DMS153 treated with DMSO at 0.1 percent for 48 hours (cell line): ENCODE measurements around the gene MSLN.
"Not testable (repeated sequence)": the region's sequence is repeated elsewhere in the genome, so short reads cannot be mapped to it uniquely, and the experiment has no call there.

Experiments used
- DNase-seq: peaks from one replicate; lab custom pipeline; 2025; ENCODE audit not compliant: unreplicated experiment; lab: John Stamatoyannopoulos, UW

The MSLN gene

GRCh38 chr16:734208-734980, 26.1 kb upstream of the MSLN start:
- DNase-seq, result no peak

GRCh38 chr16:734981-735881, 25.3 kb upstream of the MSLN start:
- no peak for DNase-seq

- DNase-seq, result no peak
Observed at GRCh38 chr16:735982-736453, 24.5 kb upstream of the MSLN start.

- DNase-seq, result no peak
Observed at GRCh38 chr16:736936-737481, 23.5 kb upstream of the MSLN start.

- DNase-seq, result no peak
Observed at GRCh38 chr16:739560-740458, 20.7 kb upstream of the MSLN start.

GRCh38 chr16:740459-740763, 20.1 kb upstream of the MSLN start:
- DNase-seq, result no peak

- DNase-seq, result peak; percentile 75
Observed at GRCh38 chr16:740764-741505, 19.6 kb upstream of the MSLN start, which contains the start of gene CIAO3. Gene CIAO3 (minus strand): TSS chr16:740997. CDS start chr16:740985, 12 bp downstream.

DNA sequence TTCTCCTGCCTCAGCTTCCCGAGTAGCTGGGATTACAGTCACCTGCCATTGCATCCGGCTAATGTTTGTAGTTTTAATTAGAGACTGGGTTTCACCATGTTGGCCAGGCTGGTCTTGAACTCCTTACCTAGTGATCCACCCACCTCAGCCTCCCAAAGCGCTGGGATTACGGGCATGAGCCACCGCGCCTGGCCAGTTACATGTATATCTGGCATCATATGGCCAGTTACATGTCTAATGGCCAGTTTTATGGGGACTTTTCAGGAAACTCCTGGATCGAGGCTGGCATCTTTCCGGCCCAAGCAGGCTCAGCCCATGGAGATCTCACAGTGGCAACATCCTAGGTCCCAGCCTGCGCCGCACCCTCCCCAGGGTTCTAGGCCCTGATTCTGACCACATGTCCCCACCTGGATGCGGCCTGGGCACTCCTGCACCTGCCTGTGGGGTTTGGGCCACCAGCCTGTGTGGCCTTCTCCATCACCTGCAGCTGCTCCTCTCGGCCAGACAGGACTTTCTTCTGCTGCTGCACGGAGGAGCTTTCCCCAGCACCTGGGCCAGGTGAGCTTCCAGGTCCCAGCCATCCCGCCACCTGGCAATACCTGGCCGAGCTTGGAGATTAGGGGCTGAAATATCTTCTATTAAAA, 18.4 kb upstream of the MSLN start:
- no peak for DNase-seq

DNA sequence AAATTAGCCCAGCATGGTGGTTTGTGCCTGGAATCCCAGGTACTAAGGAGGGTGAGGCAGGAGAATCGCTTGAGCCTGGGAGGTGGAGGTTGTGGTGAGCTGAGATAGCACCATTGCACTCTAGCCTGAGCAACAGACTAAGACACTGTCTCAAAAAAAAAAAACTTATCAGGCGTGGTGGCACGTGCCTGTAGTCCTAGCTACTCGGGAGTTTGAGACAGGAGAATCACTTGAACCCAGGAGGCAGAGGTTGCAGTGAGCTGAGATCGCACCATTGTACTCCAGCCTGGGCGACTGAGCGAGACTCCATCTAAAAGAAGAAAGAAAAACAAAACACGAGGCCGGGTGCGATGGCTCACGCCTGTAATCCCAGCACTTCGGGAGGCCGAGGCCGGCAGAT, 17.6 kb upstream of the MSLN start:
- not testable (repeated sequence) for DNase-seq

DNA sequence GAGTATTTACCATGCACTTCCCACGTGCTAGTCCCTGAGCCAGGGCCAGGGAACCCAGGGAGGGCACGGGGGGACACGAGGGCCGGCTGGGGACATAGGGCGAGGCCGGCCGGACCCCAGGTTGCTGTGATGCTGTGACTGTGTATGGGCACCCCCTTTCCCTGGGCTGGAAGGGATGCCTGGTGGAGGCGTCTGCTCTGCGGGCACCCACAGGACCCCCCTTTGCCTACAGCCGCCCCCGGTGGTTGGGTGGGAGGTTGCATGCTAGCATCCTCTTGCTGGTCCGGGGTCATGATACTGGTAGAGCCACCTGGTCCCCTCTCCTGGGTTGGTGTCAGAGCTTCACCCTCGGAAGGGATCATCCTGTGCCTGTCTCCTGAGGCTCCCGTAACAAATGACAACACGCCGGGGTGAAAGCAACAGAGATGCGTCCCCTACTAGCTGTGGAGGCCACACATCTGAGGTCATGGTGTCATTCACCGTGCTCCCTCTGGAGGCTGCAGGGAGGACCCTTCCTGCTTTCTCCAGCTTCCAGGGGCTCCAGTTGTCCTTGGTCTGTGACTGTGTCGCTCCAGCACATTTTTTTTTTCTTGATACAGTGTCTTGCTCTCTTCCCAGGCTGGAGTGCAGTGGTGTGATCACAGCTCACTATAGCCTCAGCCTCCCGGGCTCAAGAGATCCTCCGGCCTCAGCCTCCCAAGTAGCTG, 16.6 kb upstream of the MSLN start:
- no peak for DNase-seq

DNA sequence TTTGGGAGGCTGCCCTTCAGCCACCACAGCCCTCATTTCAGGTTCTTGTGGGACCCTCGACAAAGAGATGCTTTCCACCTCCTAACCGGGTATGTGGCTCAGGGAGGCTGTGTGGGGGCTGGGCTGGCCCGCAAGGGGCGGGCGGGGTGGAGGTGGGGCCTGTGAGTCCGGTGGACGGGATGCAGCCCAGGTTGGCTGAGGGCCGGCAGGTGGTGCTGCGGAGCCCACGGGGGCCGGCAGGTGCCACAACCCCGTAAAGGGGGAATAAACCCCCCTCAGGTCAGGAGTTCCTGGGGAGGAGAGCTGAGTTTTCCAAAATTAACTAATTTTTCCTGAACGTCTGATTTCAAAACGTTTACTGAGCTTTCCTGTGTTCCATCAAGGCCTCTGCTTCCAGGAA, 14.8 kb upstream of the MSLN start:
- DNase-seq, result no peak

DNA sequence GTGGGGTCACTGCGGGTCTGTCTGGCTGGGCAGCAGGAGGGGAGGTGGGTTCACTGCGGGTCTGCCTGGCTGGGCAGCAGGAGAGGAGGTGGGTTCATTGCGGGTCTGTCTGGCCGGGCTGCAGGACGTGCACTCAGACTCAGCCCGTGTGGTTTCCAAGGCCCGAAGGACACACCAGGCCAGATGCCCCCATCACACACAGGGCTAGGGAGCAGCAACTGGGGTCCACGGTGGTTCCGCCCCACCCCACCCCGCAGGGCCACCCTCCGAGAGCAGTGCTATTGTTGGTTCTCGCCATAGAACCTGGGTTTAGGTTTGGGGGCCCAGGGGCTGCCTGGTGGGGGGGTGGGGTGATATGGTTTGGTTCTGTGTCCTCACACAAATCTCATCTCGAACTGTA, 13.9 kb upstream of the MSLN start:
- no peak for DNase-seq

- DNase-seq, result no peak
Observed at GRCh38 chr16:747978-748746, 12.4 kb upstream of the MSLN start.

- DNase-seq, result no peak
Observed at GRCh38 chr16:749010-749409, 11.5 kb upstream of the MSLN start.

DNA sequence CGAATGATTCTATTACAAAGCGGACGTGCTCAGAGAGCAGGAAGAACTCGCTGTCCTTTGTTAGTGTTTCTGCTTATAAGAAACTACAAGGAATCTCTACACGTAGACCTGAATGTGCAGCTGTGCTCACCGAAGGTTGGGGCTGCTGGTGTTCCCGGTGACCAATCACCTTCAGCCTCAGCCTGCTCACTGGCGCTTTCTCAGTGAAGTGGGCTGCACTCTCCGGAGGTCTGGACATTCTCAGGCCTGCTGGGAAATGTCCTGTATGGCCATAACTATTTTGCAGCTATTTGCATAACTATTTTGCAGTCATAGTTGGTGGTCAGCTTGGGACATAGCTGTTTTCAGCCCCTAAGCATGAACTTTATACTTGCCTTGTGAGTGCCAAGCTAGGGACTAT, 10.0 kb upstream of the MSLN start:
- DNase-seq, result no peak

GRCh38 chr16:751152-752006, 9.2 kb upstream of the MSLN start:
- no peak for DNase-seq

- DNase-seq, result no peak
Observed at GRCh38 chr16:752007-752312, 8.6 kb upstream of the MSLN start.
